ENCODE measurements around the gene MYO10. TPM values are rescaled to one million over a fixed set of nuclear protein-coding genes. Genes with fewer than 3 reads are reported as not detected.

Gene MYO10
- total RNA-seq, 1 experiment from 2014 or later = 71.9 TPM

DNA sequence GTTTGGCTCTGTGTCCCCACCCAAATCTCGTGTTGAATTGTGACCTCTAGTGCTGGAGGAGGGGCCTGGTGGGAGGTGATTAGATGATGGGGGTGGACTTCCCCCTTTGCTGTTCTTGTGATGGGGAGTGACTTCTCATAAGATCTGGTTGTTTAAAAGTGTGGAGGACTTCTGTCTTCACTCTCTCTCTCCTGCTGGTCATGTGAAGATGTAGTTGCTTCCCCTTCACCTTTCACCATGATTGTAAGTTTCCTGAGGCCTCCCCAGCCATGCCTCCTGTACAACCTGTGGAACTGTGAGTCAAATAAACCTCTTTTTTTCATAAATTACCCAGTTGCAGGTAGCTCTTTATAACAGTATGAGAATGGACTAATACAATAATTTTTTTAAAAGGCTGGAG, 10.6 kb upstream of the MYO10 start:
- H3K9me3 ChIP-seq (ENCODE audit: control insufficient read depth, insufficient read depth, low read depth, low read length) = peaks cover 3% of the 10 kb centered on the region; the same call in 1 of the 2 replicates
- no peaks in the 10 kb centered on the region; the same call in 1 of the 2 replicates for H3K4me1 ChIP-seq (ENCODE audit: control insufficient read depth, insufficient read depth, low read length)
- no peaks in the 10 kb centered on the region for H3K36me3 ChIP-seq (ENCODE audit: control insufficient read depth, insufficient read depth, low read length)
- DNase-seq (ENCODE audit: low read depth, low spot score) (no peak), ATAC-seq (no peak)
- H3K27me3 ChIP-seq (ENCODE audit: control insufficient read depth, insufficient read depth, low read length) = no peaks in the 10 kb centered on the region
- TF ChIP-seq CTCF (IDR thresholded peaks at IDR 0.05) (no peak), SIN3A (IDR thresholded peaks at IDR 0.05; ENCODE audit: borderline replicate concordance, insufficient read depth, low read depth, low read length) (no peak), REST (IDR thresholded peaks at IDR 0.05; ENCODE audit: insufficient read depth in 1 of 2, low read depth in 2 of 2, low read length in 1 of 2) (no peak), TCF7L2 (IDR thresholded peaks at IDR 0.05; ENCODE audit: low read depth, low read length) (no peak), POLR2AphosphoS5 (IDR thresholded peaks at IDR 0.05; ENCODE audit: low read depth, low read length) (no peak)
- H3K27ac ChIP-seq (ENCODE audit: low read length) = no peak overlapping the region
- ChIA-PET POLR2A (no interaction called here), CTCF (no interaction called here)
- in situ Hi-C loops (cut with HindIII; ENCODE audit: low pct_unique_long_range_greater_than_20kb, low sequenced_read_pairs) (loop anchor here (25.0 kb wide), 1 partner anchor 191 kb away; no protein-coding TSS in a partner anchor), intact Hi-C loops (cut with micrococcal nuclease; ENCODE audit: unreplicated experiment) (no loop called here)
- BruUV-seq (replicated peaks) = no TSS peak
- no peak overlapping the region for H3K4me3 ChIP-seq (ENCODE audit: low read depth in 2 of 2, low read length in 2 of 2)

DNA sequence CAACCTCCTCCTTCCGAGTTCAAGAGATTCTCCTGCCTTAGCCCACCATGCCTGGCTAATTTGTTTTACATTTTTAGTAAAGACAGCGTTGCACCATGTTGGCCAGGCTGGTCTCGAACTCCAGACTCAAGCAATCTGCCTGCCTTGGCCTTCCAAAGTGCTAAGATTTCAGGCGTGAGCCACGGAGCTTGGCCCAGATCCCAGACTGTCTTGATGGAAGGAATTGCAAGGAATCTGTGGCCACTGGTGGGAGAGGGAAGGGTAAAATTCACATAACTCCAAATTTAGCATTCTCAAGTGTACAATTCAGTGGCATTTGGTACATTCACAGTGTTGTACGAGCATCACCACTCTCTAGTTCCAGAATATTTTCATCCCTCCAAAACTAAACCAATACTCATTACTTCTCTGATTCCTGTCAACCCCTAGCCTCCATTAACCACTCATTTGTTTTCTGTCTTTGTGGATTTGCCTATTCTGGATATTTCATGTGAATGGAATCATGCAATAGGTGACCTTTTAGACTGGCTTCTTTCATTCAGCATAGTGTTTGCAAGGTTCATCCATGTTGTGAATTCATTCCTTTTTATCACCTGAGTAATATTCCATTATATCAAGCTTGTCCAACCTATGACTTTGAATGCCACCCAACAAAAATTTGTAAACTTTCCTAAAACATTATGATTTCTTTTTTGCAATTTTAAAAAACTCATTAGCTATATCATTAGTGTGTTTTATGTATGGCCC, 8.9 kb upstream of the MYO10 start:
- ChIA-PET CTCF (no interaction called here), POLR2A (interaction anchor here (0.6 kb wide), 1 partner anchor 184 kb away, joined by 6 read pairs; no protein-coding TSS in a partner anchor)
- Histone ChIP-seq H3K27me3 (ENCODE audit: control insufficient read depth, insufficient read depth, low read length) (no peaks in the 10 kb centered on the region), H3K9me3 (ENCODE audit: control insufficient read depth, insufficient read depth, low read depth, low read length) (peaks cover 3% of the 10 kb centered on the region; the same call in 1 of the 2 replicates), H3K4me3 (ENCODE audit: low read depth in 2 of 2, low read length in 2 of 2) (no peak overlapping the region), H3K36me3 (ENCODE audit: control insufficient read depth, insufficient read depth, low read length) (no peaks in the 10 kb centered on the region), H3K27ac (ENCODE audit: low read length) (no peak overlapping the region), H3K4me1 (ENCODE audit: control insufficient read depth, insufficient read depth, low read length) (no peaks in the 10 kb centered on the region; the same call in 1 of the 2 replicates)
- no peak for ATAC-seq
- intact Hi-C loops (cut with micrococcal nuclease; ENCODE audit: unreplicated experiment) (no loop called here), in situ Hi-C loops (cut with HindIII; ENCODE audit: low pct_unique_long_range_greater_than_20kb, low sequenced_read_pairs) (loop anchor here (25.0 kb wide), 1 partner anchor 192 kb away; no protein-coding TSS in a partner anchor)
- no peak for TF ChIP-seq SIN3A (IDR thresholded peaks at IDR 0.05; ENCODE audit: borderline replicate concordance, insufficient read depth, low read depth, low read length)
- no peak for TF ChIP-seq CTCF (IDR thresholded peaks at IDR 0.05)
- no peak for TF ChIP-seq POLR2AphosphoS5 (IDR thresholded peaks at IDR 0.05; ENCODE audit: low read depth, low read length)
- TF ChIP-seq TCF7L2 (IDR thresholded peaks at IDR 0.05; ENCODE audit: low read depth, low read length) = no peak
- no peak for TF ChIP-seq REST (IDR thresholded peaks at IDR 0.05; ENCODE audit: insufficient read depth in 1 of 2, low read depth in 2 of 2, low read length in 1 of 2)
- no peak for DNase-seq (ENCODE audit: low read depth, low spot score)
- BruUV-seq (replicated peaks) = no TSS peak

Measured in Panc1 (cell line).